ENCODE measurements around the gene ELFN1.
A peak's percentile ranks its signal among the peaks of the same experiment; 100 is the strongest.

The ELFN1 gene

GRCh38 chr7:1765336-1765735 lies 95.3 kb downstream of the ELFN1 start:
- TF ChIP-seq CTCF (IDR thresholded peaks at IDR 0.05): no peak
- no peak for TF ChIP-seq ZFX (IDR thresholded peaks at IDR 0.05; ENCODE audit: borderline replicate concordance)
- H3K27ac ChIP-seq: no peak overlapping the region

GRCh38 chr7:1767524-1767923 lies 97.4 kb downstream of the ELFN1 start:
- TF ChIP-seq ZFX (IDR thresholded peaks at IDR 0.05; ENCODE audit: borderline replicate concordance) (no peak), CTCF (IDR thresholded peaks at IDR 0.05) (peak; percentile 45)
- H3K27ac ChIP-seq: no peak overlapping the region

GRCh38 chr7:1768832-1769231 lies 98.8 kb downstream of the ELFN1 start:
- TF ChIP-seq CTCF (IDR thresholded peaks at IDR 0.05) (no peak), ZFX (IDR thresholded peaks at IDR 0.05; ENCODE audit: borderline replicate concordance) (no peak)
- no peak overlapping the region for H3K27ac ChIP-seq

- no peak for TF ChIP-seq ZFX (IDR thresholded peaks at IDR 0.05; ENCODE audit: borderline replicate concordance)
- no peak for TF ChIP-seq CTCF (IDR thresholded peaks at IDR 0.05)
- no peak overlapping the region for H3K27ac ChIP-seq
These were observed 99.5 kb downstream of the ELFN1 start for GRCh38 chr7:1769286-1770200.

GRCh38 chr7:1770331-1770730 lies 100.3 kb downstream of the ELFN1 start:
- TF ChIP-seq CTCF (IDR thresholded peaks at IDR 0.05) (no peak), ZFX (IDR thresholded peaks at IDR 0.05; ENCODE audit: borderline replicate concordance) (no peak)
- no peak overlapping the region for H3K27ac ChIP-seq

- no peak overlapping the region for H3K27ac ChIP-seq
- TF ChIP-seq CTCF (IDR thresholded peaks at IDR 0.05) (no peak), ZFX (IDR thresholded peaks at IDR 0.05; ENCODE audit: borderline replicate concordance) (no peak)
These were observed 105.3 kb downstream of the ELFN1 start for GRCh38 chr7:1775389-1775788.

GRCh38 chr7:1777122-1777521 lies 107.0 kb downstream of the ELFN1 start:
- H3K27ac ChIP-seq: no peak overlapping the region
- no peak for TF ChIP-seq CTCF (IDR thresholded peaks at IDR 0.05)
- no peak for TF ChIP-seq ZFX (IDR thresholded peaks at IDR 0.05; ENCODE audit: borderline replicate concordance)

All from 22Rv1 (cell line).